Parathyroid adenoma (tissue), 2 donors: ENCODE measurements around the gene TFEB.

Source experiments
- H2AFZ ChIP-seq: fragments of 300-600 bp; sonication (generic); one replicate; pipeline ENCODE4 v1.7.0; 2017; ENCODE audit warnings: antibody characterized with exemption, mild to moderate bottlenecking
- H3K27ac ChIP-seq: fragments of 300-600 bp; sonication (generic); one replicate; pipeline ENCODE4 v1.7.0; 2017
- H3K27me3 ChIP-seq: fragments of 300-600 bp; sonication (generic); one replicate; pipeline ENCODE4 v1.7.0; 2017; ENCODE audit warnings: low read length; ENCODE audit not compliant: control insufficient read depth, insufficient read depth
- H3K36me3 ChIP-seq: fragments of 300-600 bp; sonication (generic); one replicate; pipeline ENCODE4 v1.7.0; 2017; ENCODE audit warnings: low read length; ENCODE audit not compliant: control insufficient read depth, insufficient read depth
- H3K4me1 ChIP-seq: fragments of 300-600 bp; sonication (generic); one replicate; pipeline ENCODE4 v1.7.0; 2017; ENCODE audit warnings: control low read depth
- H3K4me2 ChIP-seq: fragments of 300-600 bp; sonication (generic); one replicate; pipeline ENCODE4 v1.7.0; 2017; ENCODE audit warnings: low read length
- H3K4me3 ChIP-seq: fragments of 300-600 bp; sonication (generic); one replicate; pipeline ENCODE4 v1.7.0; 2017; ENCODE audit warnings: low read depth, low read length
- H3K79me2 ChIP-seq: fragments of 300-600 bp; sonication (generic); one replicate; pipeline ENCODE4 v1.7.0; 2017; ENCODE audit warnings: control low read depth
- H3K9ac ChIP-seq: fragments of 300-600 bp; sonication (generic); one replicate; pipeline ENCODE4 v1.7.0; 2017; ENCODE audit warnings: mild to moderate bottlenecking
- H3K9me3 ChIP-seq: fragments of 300-600 bp; sonication (generic); one replicate; pipeline ENCODE4 v1.7.0; 2017; ENCODE audit warnings: low read length; ENCODE audit not compliant: control insufficient read depth
- CTCF ChIP-seq: fragments of 300-600 bp; sonication (generic); IDR thresholded peaks from one replicate; pipeline ENCODE4 v1.7.0; 2017; ENCODE audit warnings: antibody characterized with exemption, mild to moderate bottlenecking
- donor health status: primary hyperparathyroidism.

TFEB gene

GRCh38 chr6:41664271-41664670 lies 71.1 kb downstream of the TFEB start:
- H3K4me2 ChIP-seq = no peak overlapping the region
- H3K36me3 ChIP-seq = no peaks in the 10 kb centered on the region
- H3K9me3 ChIP-seq = no peaks in the 10 kb centered on the region
- H3K4me3 ChIP-seq = no peak overlapping the region
- no peak overlapping the region for H3K27ac ChIP-seq
- no peaks in the 10 kb centered on the region for H3K79me2 ChIP-seq
- H3K9ac ChIP-seq = no peak overlapping the region
- no peaks in the 10 kb centered on the region for H3K4me1 ChIP-seq
- H2AFZ ChIP-seq = no peak overlapping the region
- no peaks in the 10 kb centered on the region for H3K27me3 ChIP-seq
- TF ChIP-seq CTCF = no peak

- H3K36me3 ChIP-seq = no peaks in the 10 kb centered on the region
- no peaks in the 10 kb centered on the region for H3K79me2 ChIP-seq
- no peaks in the 10 kb centered on the region for H3K27me3 ChIP-seq
- H3K4me2 ChIP-seq = no peak overlapping the region
- no peak for TF ChIP-seq CTCF
- H3K9me3 ChIP-seq = no peaks in the 10 kb centered on the region
- no peak overlapping the region for H3K27ac ChIP-seq
- no peak overlapping the region for H3K4me3 ChIP-seq
- no peak overlapping the region for H2AFZ ChIP-seq
- no peaks in the 10 kb centered on the region for H3K4me1 ChIP-seq
- no peak overlapping the region for H3K9ac ChIP-seq
These were observed 71.8 kb downstream of the TFEB start for GRCh38 chr6:41663568-41663967.

GRCh38 chr6:41659935-41660334 lies 75.5 kb downstream of the TFEB start:
- no peak for TF ChIP-seq CTCF
- Histone ChIP-seq H3K9ac (no peak overlapping the region), H3K9me3 (no peaks in the 10 kb centered on the region), H3K4me2 (no peak overlapping the region), H3K4me3 (no peak overlapping the region), H3K36me3 (no peaks in the 10 kb centered on the region), H2AFZ (no peak overlapping the region), H3K27me3 (no peaks in the 10 kb centered on the region), H3K27ac (no peak overlapping the region), H3K79me2 (no peaks in the 10 kb centered on the region), H3K4me1 (no peaks in the 10 kb centered on the region)

GRCh38 chr6:41658636-41659035 lies 76.8 kb downstream of the TFEB start:
- no peak overlapping the region for H3K9ac ChIP-seq
- no peak overlapping the region for H3K4me3 ChIP-seq
- H3K4me2 ChIP-seq = no peak overlapping the region
- no peaks in the 10 kb centered on the region for H3K4me1 ChIP-seq
- no peak for TF ChIP-seq CTCF
- no peaks in the 10 kb centered on the region for H3K9me3 ChIP-seq
- H3K27me3 ChIP-seq = no peaks in the 10 kb centered on the region
- H3K27ac ChIP-seq = no peak overlapping the region
- no peaks in the 10 kb centered on the region for H3K36me3 ChIP-seq
- no peak overlapping the region for H2AFZ ChIP-seq
- no peaks in the 10 kb centered on the region for H3K79me2 ChIP-seq

GRCh38 chr6:41657131-41658094 lies 78.0 kb downstream of the TFEB start:
- Histone ChIP-seq H3K4me1 (no peaks in the 10 kb centered on the region), H3K27me3 (no peaks in the 10 kb centered on the region), H3K9ac (no peak overlapping the region), H3K36me3 (no peaks in the 10 kb centered on the region), H3K4me2 (no peak overlapping the region), H2AFZ (no peak overlapping the region), H3K4me3 (no peak overlapping the region), H3K79me2 (no peaks in the 10 kb centered on the region), H3K9me3 (no peaks in the 10 kb centered on the region), H3K27ac (no peak overlapping the region)
- no peak for TF ChIP-seq CTCF
